Measurements from ENCODE around the gene TTC38. TPM values are rescaled to one million over a fixed set of nuclear protein-coding genes. Genes with fewer than 3 reads are reported as not detected.

Gene TTC38
- polyA plus RNA-seq, 2 of the 4 experiments (the other 2 are of a cell fraction), result 12.4 to 22.1 TPM

DNA sequence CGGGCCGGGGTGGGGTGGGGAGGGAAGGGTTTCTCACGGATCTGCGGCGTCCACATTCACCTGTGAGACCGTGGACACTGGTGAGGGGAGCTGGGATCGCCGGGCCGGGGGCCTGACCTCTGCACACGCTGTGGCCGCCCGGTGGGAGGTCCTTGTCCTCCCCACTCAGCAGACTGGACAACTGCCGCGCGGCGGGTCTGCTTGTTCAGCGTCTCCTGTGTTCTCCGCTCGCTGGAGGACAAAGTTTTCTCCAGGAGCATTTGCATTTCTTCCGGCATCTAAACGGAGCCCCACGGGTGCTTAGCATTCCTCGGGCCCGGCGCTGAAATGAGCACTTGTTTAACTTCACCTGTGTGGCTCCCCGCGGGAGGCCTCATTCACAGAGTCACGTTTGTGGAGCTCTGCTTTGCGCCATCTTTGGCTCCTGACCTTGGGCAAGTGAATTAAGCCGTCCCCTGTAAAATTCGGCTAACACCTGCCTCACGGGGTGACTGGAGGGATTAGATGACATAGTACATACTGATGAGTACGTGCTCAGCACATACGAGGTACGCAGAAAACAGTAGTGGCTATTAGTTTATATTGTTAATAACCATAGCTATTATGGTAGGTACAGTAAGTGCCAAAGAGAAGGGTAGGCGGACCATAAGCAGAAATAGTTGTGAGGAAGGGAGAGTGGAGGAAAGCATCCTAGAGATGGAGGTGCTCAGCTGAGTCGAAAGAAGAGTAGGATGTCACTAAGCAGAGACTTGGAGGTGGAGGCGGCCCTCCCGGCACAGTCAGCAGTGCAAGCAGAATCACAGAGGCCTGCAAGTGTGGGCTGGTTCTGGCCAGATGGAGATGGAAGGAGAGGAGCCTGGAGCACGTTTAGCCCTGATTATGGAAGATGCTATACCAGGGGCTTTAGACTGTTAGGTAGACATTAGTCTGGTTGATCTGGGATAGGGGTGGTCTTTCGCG, 68.6 kb downstream of the TTC38 start:
- FAIRE-seq (no peak), DNase-seq (ENCODE audit: low read depth in 1 of 2, low spot score in 1 of 2) (no peak), ATAC-seq (peak; percentile 15 to 62; a peak in 5 of 6 replicates)
- no peak; a peak in 1 of 5 replicates for TF ChIP-seq JUN (IDR thresholded peaks at IDR 0.05)
- TF ChIP-seq FOSL2 (IDR thresholded peaks at IDR 0.05), result no peak
- TF ChIP-seq FOSL2 (CRISPR knock-in tag; IDR thresholded peaks at IDR 0.05), result no peak
- ChIA-PET CTCF (interaction anchor here (0.8 to 2.0 kb wide), 3 partner anchors 12 to 214 kb away, joined by 4 to 6 read pairs (median 4); no protein-coding TSS in a partner anchor), POLR2A (no interaction called here)
- Histone ChIP-seq H3K4me3 (peak overlapping the region; percentile 98), H3K4me1 (peaks cover 7% of the 10 kb centered on the region; the same call in 2 of the 3 replicates), H3K9me3 (no peaks in the 10 kb centered on the region), H3K27ac (peak overlapping the region; percentile 85 to 92), H3K4me2 (peak overlapping the region; percentile 97)
- WGBS (ENCODE audit: missing lambda C conversion rate), result 11% methylated on average over 32 of the region's 42 CpGs

DNA sequence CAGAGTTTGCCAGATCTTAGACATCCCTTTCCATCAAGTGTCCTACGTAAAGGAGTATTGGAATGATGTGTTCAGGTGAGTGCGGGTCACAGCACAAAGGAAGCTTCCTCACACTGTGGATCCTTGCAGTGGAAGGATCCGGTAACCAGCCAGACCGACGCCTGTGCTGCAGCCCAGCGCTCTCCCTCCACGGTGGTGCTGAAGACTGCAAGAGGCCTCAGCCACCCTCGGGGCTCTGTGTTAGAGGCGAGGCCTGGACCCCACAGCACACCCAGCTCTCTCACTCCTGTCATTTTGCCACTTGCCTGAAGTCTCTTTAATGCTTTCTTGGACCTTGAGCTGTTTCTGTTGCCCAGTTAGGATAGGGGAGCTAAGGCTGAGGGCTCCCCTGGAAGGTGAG, 70.1 kb downstream of the TTC38 start:
- H3K9me3 ChIP-seq, result no peaks in the 10 kb centered on the region
- no peak overlapping the region for H3K4me3 ChIP-seq
- no peak overlapping the region for H3K27ac ChIP-seq
- FAIRE-seq, result no peak
- CTCF ChIA-PET, result interaction anchor here (1.1 kb wide), 1 partner anchor 204 kb away, joined by 4 read pairs; no protein-coding TSS in a partner anchor
- no peak overlapping the region for H3K4me2 ChIP-seq
- POLR2A ChIA-PET, result interaction anchor here (0.5 kb wide), 1 partner anchor 302 kb away, joined by 3 read pairs; no protein-coding TSS in a partner anchor
- 94% methylated on average over 9 of the region's 9 CpGs for WGBS (ENCODE audit: missing lambda C conversion rate)
- DNase-seq (ENCODE audit: low read depth in 1 of 2, low spot score in 1 of 2), result no peak
- peaks cover 7% of the 10 kb centered on the region; the same call in 2 of the 3 replicates for H3K4me1 ChIP-seq
- TF ChIP-seq EP300 (IDR thresholded peaks at IDR 0.05) (no peak), NPAS2 (CRISPR knock-in tag; IDR thresholded peaks at IDR 0.05; ENCODE audit: borderline replicate concordance) (no peak), CEBPB (IDR thresholded peaks at IDR 0.05) (no peak), TP53 (CRISPR knock-in tag; IDR thresholded peaks at IDR 0.05) (no peak), MAZ (IDR thresholded peaks at IDR 0.05; ENCODE audit: borderline replicate concordance, low read depth, low read length) (no peak), EHF (CRISPR knock-in tag; IDR thresholded peaks at IDR 0.05) (no peak), GATA3 (IDR thresholded peaks at IDR 0.05; ENCODE audit: borderline replicate concordance) (no peak)
- TF ChIP-seq, protein P1, sequence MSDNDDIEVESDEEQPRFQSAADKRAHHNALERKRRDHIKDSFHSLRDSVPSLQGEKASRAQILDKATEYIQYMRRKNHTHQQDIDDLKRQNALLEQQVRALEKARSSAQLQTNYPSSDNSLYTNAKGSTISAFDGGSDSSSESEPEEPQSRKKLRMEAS (IDR thresholded peaks at IDR 0.05), result no peak
- TF ChIP-seq, protein P2, sequence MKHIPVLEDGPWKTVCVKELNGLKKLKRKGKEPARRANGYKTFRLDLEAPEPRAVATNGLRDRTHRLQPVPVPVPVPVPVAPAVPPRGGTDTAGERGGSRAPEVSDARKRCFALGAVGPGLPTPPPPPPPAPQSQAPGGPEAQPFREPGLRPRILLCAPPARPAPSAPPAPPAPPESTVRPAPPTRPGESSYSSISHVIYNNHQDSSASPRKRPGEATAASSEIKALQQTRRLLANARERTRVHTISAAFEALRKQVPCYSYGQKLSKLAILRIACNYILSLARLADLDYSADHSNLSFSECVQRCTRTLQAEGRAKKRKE (CRISPR knock-in tag; IDR thresholded peaks at IDR 0.05; ENCODE audit: low read depth), result no peak
- ATAC-seq, result no peak

DNA sequence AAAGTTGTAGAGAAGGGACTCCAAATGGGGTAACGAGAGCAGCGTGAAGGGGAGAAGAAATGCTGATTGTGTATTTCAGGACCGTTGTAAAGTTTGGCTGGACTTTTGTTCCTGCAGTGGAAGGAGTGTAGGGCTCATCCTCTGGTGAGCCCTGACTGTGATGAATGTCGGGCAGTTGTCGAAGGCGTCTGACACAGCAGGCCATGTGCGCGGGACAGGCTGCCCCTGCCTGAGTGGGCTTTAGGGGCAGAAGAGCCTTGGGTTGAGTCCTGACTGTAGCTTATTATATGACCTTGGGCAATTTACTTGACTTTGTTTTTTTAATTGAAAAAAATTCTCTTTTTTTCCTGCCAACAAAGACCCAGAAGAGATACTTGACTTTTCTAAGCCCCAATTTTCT, 70.8 kb downstream of the TTC38 start:
- no peak for DNase-seq (ENCODE audit: low read depth in 1 of 2, low spot score in 1 of 2)
- ATAC-seq, result no peak
- H3K4me1 ChIP-seq, result peaks cover 7% of the 10 kb centered on the region; the same call in 2 of the 3 replicates
- ChIA-PET POLR2A (no interaction called here), CTCF (interaction anchor here (1.5 kb wide), 1 partner anchor 222 kb away, joined by 4 read pairs; no protein-coding TSS in a partner anchor)
- 96% methylated on average over 8 of the region's 8 CpGs for WGBS (ENCODE audit: missing lambda C conversion rate)
- H3K4me2 ChIP-seq, result no peak overlapping the region
- FAIRE-seq, result no peak
- H3K9me3 ChIP-seq, result no peaks in the 10 kb centered on the region
- no peak overlapping the region for H3K27ac ChIP-seq
- no peak overlapping the region for H3K4me3 ChIP-seq
- TF ChIP-seq, protein P3, sequence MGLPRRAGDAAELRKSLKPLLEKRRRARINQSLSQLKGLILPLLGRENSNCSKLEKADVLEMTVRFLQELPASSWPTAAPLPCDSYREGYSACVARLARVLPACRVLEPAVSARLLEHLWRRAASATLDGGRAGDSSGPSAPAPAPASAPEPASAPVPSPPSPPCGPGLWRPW (IDR thresholded peaks at IDR 0.05), result no peak
- TF ChIP-seq, protein P4, sequence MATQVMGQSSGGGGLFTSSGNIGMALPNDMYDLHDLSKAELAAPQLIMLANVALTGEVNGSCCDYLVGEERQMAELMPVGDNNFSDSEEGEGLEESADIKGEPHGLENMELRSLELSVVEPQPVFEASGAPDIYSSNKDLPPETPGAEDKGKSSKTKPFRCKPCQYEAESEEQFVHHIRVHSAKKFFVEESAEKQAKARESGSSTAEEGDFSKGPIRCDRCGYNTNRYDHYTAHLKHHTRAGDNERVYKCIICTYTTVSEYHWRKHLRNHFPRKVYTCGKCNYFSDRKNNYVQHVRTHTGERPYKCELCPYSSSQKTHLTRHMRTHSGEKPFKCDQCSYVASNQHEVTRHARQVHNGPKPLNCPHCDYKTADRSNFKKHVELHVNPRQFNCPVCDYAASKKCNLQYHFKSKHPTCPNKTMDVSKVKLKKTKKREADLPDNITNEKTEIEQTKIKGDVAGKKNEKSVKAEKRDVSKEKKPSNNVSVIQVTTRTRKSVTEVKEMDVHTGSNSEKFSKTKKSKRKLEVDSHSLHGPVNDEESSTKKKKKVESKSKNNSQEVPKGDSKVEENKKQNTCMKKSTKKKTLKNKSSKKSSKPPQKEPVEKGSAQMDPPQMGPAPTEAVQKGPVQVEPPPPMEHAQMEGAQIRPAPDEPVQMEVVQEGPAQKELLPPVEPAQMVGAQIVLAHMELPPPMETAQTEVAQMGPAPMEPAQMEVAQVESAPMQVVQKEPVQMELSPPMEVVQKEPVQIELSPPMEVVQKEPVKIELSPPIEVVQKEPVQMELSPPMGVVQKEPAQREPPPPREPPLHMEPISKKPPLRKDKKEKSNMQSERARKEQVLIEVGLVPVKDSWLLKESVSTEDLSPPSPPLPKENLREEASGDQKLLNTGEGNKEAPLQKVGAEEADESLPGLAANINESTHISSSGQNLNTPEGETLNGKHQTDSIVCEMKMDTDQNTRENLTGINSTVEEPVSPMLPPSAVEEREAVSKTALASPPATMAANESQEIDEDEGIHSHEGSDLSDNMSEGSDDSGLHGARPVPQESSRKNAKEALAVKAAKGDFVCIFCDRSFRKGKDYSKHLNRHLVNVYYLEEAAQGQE (IDR thresholded peaks at IDR 0.05), result no peak
- TF ChIP-seq RARB (CRISPR knock-in tag; IDR thresholded peaks at IDR 0.05) (no peak), NR3C1 (IDR thresholded peaks at IDR 0.05) (no peak), FOSL2 (IDR thresholded peaks at IDR 0.05) (no peak), FOSL2 (CRISPR knock-in tag; IDR thresholded peaks at IDR 0.05) (no peak), MAFK (IDR thresholded peaks at IDR 0.05; ENCODE audit: partially characterized antibody) (no peak), FOSB (CRISPR knock-in tag; IDR thresholded peaks at IDR 0.05) (no peak), FOXS1 (CRISPR knock-in tag; IDR thresholded peaks at IDR 0.05) (no peak), PHF8 (IDR thresholded peaks at IDR 0.05; ENCODE audit: borderline replicate concordance, low read depth) (no peak), HOXA7 (CRISPR knock-in tag; IDR thresholded peaks at IDR 0.05) (no peak)
- TF ChIP-seq, protein P5, sequence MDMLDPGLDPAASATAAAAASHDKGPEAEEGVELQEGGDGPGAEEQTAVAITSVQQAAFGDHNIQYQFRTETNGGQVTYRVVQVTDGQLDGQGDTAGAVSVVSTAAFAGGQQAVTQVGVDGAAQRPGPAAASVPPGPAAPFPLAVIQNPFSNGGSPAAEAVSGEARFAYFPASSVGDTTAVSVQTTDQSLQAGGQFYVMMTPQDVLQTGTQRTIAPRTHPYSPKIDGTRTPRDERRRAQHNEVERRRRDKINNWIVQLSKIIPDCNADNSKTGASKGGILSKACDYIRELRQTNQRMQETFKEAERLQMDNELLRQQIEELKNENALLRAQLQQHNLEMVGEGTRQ (IDR thresholded peaks at IDR 0.05), result no peak
- TF ChIP-seq, protein P1 (IDR thresholded peaks at IDR 0.05), result no peak
- TF ChIP-seq, protein P6, sequence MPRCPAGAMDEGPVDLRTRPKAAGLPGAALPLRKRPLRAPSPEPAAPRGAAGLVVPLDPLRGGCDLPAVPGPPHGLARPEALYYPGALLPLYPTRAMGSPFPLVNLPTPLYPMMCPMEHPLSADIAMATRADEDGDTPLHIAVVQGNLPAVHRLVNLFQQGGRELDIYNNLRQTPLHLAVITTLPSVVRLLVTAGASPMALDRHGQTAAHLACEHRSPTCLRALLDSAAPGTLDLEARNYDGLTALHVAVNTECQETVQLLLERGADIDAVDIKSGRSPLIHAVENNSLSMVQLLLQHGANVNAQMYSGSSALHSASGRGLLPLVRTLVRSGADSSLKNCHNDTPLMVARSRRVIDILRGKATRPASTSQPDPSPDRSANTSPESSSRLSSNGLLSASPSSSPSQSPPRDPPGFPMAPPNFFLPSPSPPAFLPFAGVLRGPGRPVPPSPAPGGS (IDR thresholded peaks at IDR 0.05), result no peak
- TF ChIP-seq, protein P7, sequence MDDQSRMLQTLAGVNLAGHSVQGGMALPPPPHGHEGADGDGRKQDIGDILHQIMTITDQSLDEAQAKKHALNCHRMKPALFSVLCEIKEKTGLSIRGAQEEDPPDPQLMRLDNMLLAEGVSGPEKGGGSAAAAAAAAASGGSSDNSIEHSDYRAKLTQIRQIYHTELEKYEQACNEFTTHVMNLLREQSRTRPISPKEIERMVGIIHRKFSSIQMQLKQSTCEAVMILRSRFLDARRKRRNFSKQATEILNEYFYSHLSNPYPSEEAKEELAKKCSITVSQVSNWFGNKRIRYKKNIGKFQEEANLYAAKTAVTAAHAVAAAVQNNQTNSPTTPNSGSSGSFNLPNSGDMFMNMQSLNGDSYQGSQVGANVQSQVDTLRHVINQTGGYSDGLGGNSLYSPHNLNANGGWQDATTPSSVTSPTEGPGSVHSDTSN (IDR thresholded peaks at IDR 0.05), result no peak
